SK-N-SH (cell line): ENCODE data around the gene NCF2. TPM values are rescaled to one million over a fixed set of nuclear protein-coding genes. Genes with fewer than 3 reads are reported as not detected.

Experiments used
- CTCF ChIA-PET: fragments of 300-600, 350-600 bp; formaldehyde crosslinking; extraction: SDS; loops from one replicate; lab custom pipeline; 2021; lab: Yijun Ruan, JAX
- POLR2A ChIA-PET: fragments of 350-600 bp; sonication (Branson Sonifier 250); formaldehyde crosslinking; extraction: SDS; loops from one replicate; lab custom pipeline; 2020; ENCODE audit warnings: antibody characterized with exemption, inconsistent platforms; lab: Yijun Ruan, JAX
- DNase-seq: peaks from one replicate; pipeline ENCODE4 v3.0.0; 2012
- H2AFZ ChIP-seq: fragments of 200-600 bp; sonication (generic); 2 replicates; pipeline ENCODE4 v1.8.1; 2016; ENCODE audit warnings: antibody characterized with exemption, mild to moderate bottlenecking, low read depth
- H3F3A ChIP-seq: fragments of 200-600 bp; sonication (generic); replicated peaks from 2 replicates; pipeline ENCODE3; 2016; ENCODE audit warnings: antibody characterized with exemption, mild to moderate bottlenecking; ENCODE audit not compliant: insufficient read depth
- H3K27ac ChIP-seq, 2 experiments: fragments of 200-500 bp in 1 of 2; fragments of 200-600 bp in 1 of 2; sonication (Bioruptor generic) in 1 of 2; sonication (generic), shearing (Covaris generic) in 1 of 2; 2 replicates each; pipeline versions ENCODE4 v1.5.1 to v1.6.1; 2014 to 2016; ENCODE audit warnings: low read depth in 2 of 2, inconsistent platforms in 1 of 2, low read length in 1 of 2, mild to moderate bottlenecking in 1 of 2, mixed read lengths in 1 of 2
- H3K27me3 ChIP-seq: fragments of 200-600 bp; sonication (generic), shearing (Covaris generic); 2 replicates; pipeline ENCODE4 v1.6.1; 2016; ENCODE audit warnings: mixed run types; ENCODE audit not compliant: insufficient read depth
- H3K36me3 ChIP-seq, 2 experiments: fragments of 200-500 bp in 1 of 2; fragments of 200-600 bp in 1 of 2; sonication (Bioruptor generic) in 1 of 2; sonication (generic) in 1 of 2; replicated peaks in 1 of 2; 2 replicates each; pipeline versions ENCODE3 to v1.5.1; 2014 to 2016; ENCODE audit warnings: low read length in 1 of 2, mild to moderate bottlenecking in 1 of 2; ENCODE audit not compliant: insufficient read depth in 2 of 2, control insufficient read depth in 1 of 2
- H3K4me1 ChIP-seq, 2 experiments: fragments of 200-500 bp in 1 of 2; fragments of 200-600 bp in 1 of 2; sonication (Bioruptor generic) in 1 of 2; sonication (generic), shearing (Covaris generic) in 1 of 2; 2 replicates each; pipeline versions ENCODE4 v1.5.1 to v1.6.1; 2014 to 2016; ENCODE audit warnings: low read depth in 1 of 2, low read length in 1 of 2, mixed run types in 1 of 2; ENCODE audit not compliant: insufficient read depth in 2 of 2, control insufficient read depth in 1 of 2
- H3K4me2 ChIP-seq: fragments of 200-600 bp; sonication (generic), shearing (Covaris generic); 2 replicates; pipeline ENCODE4 v1.6.1; 2017; ENCODE audit warnings: mixed run types
- H3K4me3 ChIP-seq, 2 experiments: fragments of 200-500 bp in 1 of 2; fragments of 200-600 bp in 1 of 2; sonication (Bioruptor generic) in 1 of 2; sonication (generic), shearing (Covaris generic) in 1 of 2; 2 replicates each; pipeline versions ENCODE4 v1.5.1 to v1.8.1; 2014 to 2016; ENCODE audit warnings: low read depth in 2 of 2, inconsistent platforms in 1 of 2, low read length in 1 of 2, mild to moderate bottlenecking in 1 of 2, mixed read lengths in 1 of 2, moderate library complexity in 1 of 2
- H3K79me2 ChIP-seq: fragments of 200-600 bp; sonication (generic); 2 replicates; pipeline ENCODE4 v1.8.1; 2017; ENCODE audit warnings: mild to moderate bottlenecking; ENCODE audit not compliant: insufficient read depth
- H3K9ac ChIP-seq: fragments of 200-600 bp; sonication (generic); 2 replicates; pipeline ENCODE4 v1.6.1; 2017; ENCODE audit warnings: mixed run types
- H3K9me2 ChIP-seq: fragments of 200-600 bp; sonication (generic); 2 replicates; pipeline ENCODE4 v1.6.1; 2017; ENCODE audit warnings: mixed run types
- H3K9me3 ChIP-seq: fragments of 200-600 bp; sonication (generic); 2 replicates; pipeline ENCODE4 v1.6.1; 2017; ENCODE audit warnings: mixed run types, mild to moderate bottlenecking, moderate library complexity
- H4K20me1 ChIP-seq: fragments of 200-600 bp; sonication (generic); 2 replicates; pipeline ENCODE4 v1.6.1; 2017; ENCODE audit warnings: mild to moderate bottlenecking, mixed run types; ENCODE audit not compliant: insufficient read depth
- EP300 ChIP-seq, 2 experiments: IDR thresholded peaks; 2 replicates each; pipeline versions ENCODE4 v1.4.0 to v1.6.1; 2012; ENCODE audit warnings: borderline replicate concordance in 1 of 2, low read depth in 1 of 2, low read length in 1 of 2
- FOXJ3 ChIP-seq: sonication (generic); formaldehyde crosslinking; IDR thresholded peaks from 2 replicates; pipeline ENCODE4 v1.5.1; 2020; ENCODE audit warnings: mild to moderate bottlenecking, missing genetic modification reagents
- GATA2 ChIP-seq: sonication (generic); formaldehyde crosslinking; IDR thresholded peaks from 2 replicates; pipeline ENCODE4 v1.5.0; 2020; ENCODE audit warnings: mild to moderate bottlenecking, missing genetic modification reagents
- NFIC ChIP-seq: IDR thresholded peaks from 2 replicates; pipeline ENCODE4 v1.4.0; 2012; ENCODE audit warnings: borderline replicate concordance
- RCOR1 ChIP-seq: fragments of 150-350 bp; IDR thresholded peaks from 2 replicates; pipeline ENCODE4 v1.6.1; 2017; ENCODE audit warnings: antibody characterized with exemption, low read length
- RFX5 ChIP-seq: IDR thresholded peaks from 2 replicates; pipeline ENCODE4 v1.6.1; 2012; ENCODE audit warnings: mild to moderate bottlenecking, improper control_type of control experiment, low read length
- SMC3 ChIP-seq: IDR thresholded peaks from 2 replicates; pipeline ENCODE4 v1.6.1; 2012; ENCODE audit warnings: low read depth, low read length, improper control_type of control experiment
- WGBS: methylation state at CpG from one replicate; pipeline ENCODE4 v1.1.6; 2017; ENCODE audit warnings: low lambda C conversion rate; 5-methylcytosine and 5-hydroxymethylcytosine counted together
- polyA plus RNA-seq, 3 experiments: library from polyadenylated mRNA; depleted of rRNA; stranded (reverse); fragments of >200 nt; gene quantifications; 2 replicates each; pipeline ENCODE4 v1.2.3, GENCODE V29; 2012
- TF ChIP-seq, protein P1 (sequence below): fragments of 200-600 bp; sonication (generic); IDR thresholded peaks from 2 replicates; pipeline ENCODE4 v1.6.1; 2017; ENCODE audit warnings: antibody characterized with exemption, mild to moderate bottlenecking, moderate library complexity
- TF ChIP-seq, protein P2 (sequence below): IDR thresholded peaks from 2 replicates; pipeline ENCODE4; 2012

Gene NCF2
- polyA plus RNA-seq, 1 of the 3 experiments (the other 2 are of a cell fraction): 2.0 TPM

DNA sequence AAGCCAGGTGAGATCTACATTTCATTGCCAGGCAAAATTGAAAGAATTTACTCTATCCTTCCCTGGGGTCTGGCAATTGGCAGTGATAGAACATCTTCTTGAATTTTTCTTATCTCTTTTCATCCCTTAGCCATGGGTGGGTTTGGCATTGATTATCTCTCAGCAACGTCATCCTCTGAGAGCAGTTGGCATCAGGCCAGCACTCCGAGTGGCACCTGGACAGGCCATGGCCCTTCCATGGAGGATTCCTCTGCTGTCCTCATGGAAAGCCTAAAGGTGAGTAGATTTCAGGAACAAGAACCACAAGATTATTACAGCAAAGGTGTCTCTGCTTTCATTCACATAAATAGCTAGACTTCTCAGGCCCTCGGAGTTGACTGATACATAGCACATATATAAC is 39.3 kb downstream of the NCF2 start:
- 0 out of 2 replicates have a peak, but pooled peaks have one; percentile 25 for TF ChIP-seq NFIC
- no peak for TF ChIP-seq RCOR1
- H3K27ac ChIP-seq: no peak overlapping the region; a peak in 2 of 4 replicates
- peaks cover 3% of the 10 kb centered on the region for H3F3A ChIP-seq
- CTCF ChIA-PET: interaction anchor here (0.8 to 1.6 kb wide), 2 partner anchors 10 to 588 kb away, joined by 3 read pairs; no protein-coding TSS in a partner anchor
- H3K9me3 ChIP-seq: no peaks in the 10 kb centered on the region
- H4K20me1 ChIP-seq: no peaks in the 10 kb centered on the region
- no peaks in the 10 kb centered on the region for H3K9me2 ChIP-seq
- WGBS: 55% methylated on average over 3 of the region's 3 CpGs
- no peak overlapping the region for H3K4me3 ChIP-seq
- H3K4me1 ChIP-seq: no peaks in the 10 kb centered on the region
- no peaks in the 10 kb centered on the region for H3K79me2 ChIP-seq
- H3K27me3 ChIP-seq: no peaks in the 10 kb centered on the region
- no peak for DNase-seq
- peaks cover 64 to 94% of the 10 kb centered on the region in 2 experiments for H3K36me3 ChIP-seq
- no peak overlapping the region for H3K9ac ChIP-seq
- no peak overlapping the region for H2AFZ ChIP-seq
- POLR2A ChIA-PET: no interaction called here
- no peak overlapping the region for H3K4me2 ChIP-seq

DNA sequence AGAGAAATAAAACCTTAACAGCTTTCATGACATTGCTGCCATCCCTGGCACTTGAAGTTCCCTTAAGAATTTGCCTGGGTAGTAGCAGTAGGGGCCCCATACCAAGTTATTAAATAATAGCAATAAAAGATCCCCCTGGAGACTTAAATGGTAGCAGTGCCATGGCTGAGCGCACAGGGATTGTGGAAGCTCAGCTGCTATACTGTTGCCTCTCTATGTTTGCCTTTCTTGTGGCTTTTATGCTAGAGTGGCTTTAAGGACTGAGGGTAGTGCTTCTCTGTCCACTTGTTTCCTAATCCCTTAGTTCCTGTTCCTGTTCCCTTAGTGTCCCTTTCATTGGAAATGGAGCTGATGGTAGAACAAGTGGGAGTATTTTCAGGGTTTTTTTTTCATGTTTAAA is 42.1 kb downstream of the NCF2 start:
- WGBS: 100% methylated on average over 1 of the region's 1 CpG
- Histone ChIP-seq H3K4me1 (peaks cover 0 to 4% of the 10 kb centered on the region in 2 experiments; a peak in 2 of 4 replicates), H3K27me3 (no peaks in the 10 kb centered on the region), H3K4me2 (no peak overlapping the region), H2AFZ (no peak overlapping the region), H3K9me3 (no peaks in the 10 kb centered on the region), H4K20me1 (no peaks in the 10 kb centered on the region), H3K9me2 (no peaks in the 10 kb centered on the region), H3K9ac (no peak overlapping the region), H3K79me2 (no peaks in the 10 kb centered on the region), H3K4me3 (no peak overlapping the region), H3K36me3 (peaks cover 67 to 97% of the 10 kb centered on the region in 2 experiments), H3F3A (peaks cover 3% of the 10 kb centered on the region), H3K27ac (no peak overlapping the region)
- POLR2A ChIA-PET: no interaction called here
- CTCF ChIA-PET: interaction anchor here (1.0 to 2.5 kb wide), 2 partner anchors 86 to 266 kb away, joined by 3 to 6 read pairs; no protein-coding TSS in a partner anchor
- DNase-seq: no peak
- TF ChIP-seq RCOR1: no peak
- no peak for TF ChIP-seq RFX5
- TF ChIP-seq, protein P1, sequence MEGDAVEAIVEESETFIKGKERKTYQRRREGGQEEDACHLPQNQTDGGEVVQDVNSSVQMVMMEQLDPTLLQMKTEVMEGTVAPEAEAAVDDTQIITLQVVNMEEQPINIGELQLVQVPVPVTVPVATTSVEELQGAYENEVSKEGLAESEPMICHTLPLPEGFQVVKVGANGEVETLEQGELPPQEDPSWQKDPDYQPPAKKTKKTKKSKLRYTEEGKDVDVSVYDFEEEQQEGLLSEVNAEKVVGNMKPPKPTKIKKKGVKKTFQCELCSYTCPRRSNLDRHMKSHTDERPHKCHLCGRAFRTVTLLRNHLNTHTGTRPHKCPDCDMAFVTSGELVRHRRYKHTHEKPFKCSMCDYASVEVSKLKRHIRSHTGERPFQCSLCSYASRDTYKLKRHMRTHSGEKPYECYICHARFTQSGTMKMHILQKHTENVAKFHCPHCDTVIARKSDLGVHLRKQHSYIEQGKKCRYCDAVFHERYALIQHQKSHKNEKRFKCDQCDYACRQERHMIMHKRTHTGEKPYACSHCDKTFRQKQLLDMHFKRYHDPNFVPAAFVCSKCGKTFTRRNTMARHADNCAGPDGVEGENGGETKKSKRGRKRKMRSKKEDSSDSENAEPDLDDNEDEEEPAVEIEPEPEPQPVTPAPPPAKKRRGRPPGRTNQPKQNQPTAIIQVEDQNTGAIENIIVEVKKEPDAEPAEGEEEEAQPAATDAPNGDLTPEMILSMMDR: no peak
- no peak for TF ChIP-seq FOXJ3 (CRISPR knock-in tag)
- TF ChIP-seq EP300 (IDR thresholded peaks at IDR 0.05; ENCODE audit: borderline replicate concordance in 1 of 2, low read depth in 1 of 2, low read length in 1 of 2): no peak
- TF ChIP-seq GATA2: no peak
- TF ChIP-seq SMC3: no peak
- TF ChIP-seq, protein P2, sequence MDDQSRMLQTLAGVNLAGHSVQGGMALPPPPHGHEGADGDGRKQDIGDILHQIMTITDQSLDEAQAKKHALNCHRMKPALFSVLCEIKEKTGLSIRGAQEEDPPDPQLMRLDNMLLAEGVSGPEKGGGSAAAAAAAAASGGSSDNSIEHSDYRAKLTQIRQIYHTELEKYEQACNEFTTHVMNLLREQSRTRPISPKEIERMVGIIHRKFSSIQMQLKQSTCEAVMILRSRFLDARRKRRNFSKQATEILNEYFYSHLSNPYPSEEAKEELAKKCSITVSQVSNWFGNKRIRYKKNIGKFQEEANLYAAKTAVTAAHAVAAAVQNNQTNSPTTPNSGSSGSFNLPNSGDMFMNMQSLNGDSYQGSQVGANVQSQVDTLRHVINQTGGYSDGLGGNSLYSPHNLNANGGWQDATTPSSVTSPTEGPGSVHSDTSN: no peak
